HG02852 (cell line): ENCODE results near the gene MGMT.

ENCODE experiments used
- ATAC-seq: cut with Tn5 transposase; IDR thresholded peaks from one replicate; pipeline ENCODE4 v1.9.1; 2021; ENCODE audit warnings: mild to moderate bottlenecking, moderate library complexity; ENCODE audit not compliant: unreplicated experiment

The MGMT gene

DNA sequence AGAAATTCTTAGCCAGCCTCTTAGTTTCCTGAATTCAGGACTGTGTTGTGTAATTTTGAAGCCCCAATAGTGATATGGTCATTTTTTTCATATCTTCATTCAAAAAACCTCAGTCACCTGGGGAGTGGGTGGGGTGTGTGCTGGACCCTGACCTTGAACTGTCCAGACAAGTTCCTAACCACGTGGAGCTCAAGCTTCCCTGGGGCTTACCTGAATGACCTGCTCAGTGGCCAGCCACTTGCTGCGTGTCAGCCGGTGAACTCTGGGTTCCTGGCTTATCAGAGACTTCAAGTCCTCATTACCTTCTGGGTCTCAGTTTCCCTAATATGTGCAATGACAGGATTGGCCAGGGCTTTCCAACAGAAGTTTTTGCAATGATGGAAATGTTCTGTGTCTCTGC is 27.1 kb downstream of the MGMT start:
- ATAC-seq, result no peak

DNA sequence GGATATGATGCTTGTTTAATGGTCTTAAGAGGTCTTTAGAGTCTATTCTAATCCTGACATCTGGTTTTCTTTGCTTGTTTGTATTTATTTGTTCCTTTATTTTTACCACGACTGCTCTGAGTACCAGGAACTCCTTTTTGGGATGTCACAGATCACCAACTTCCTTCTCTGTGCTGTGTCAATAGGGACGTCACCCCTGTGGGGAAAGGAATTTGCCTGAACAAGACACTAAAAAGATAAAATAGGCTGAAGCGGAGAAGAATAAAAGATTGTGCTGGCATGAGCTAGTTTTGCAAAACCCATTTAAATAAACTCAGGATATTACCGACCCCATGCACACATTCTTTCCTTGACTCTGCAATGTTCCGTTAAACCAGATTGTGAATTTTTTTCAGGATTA is 27.7 kb downstream of the MGMT start:
- no peak for ATAC-seq

- ATAC-seq, result no peak
These were observed 28.2 kb downstream of the MGMT start for GRCh38 chr10:129495256-129495655.

GRCh38 chr10:129495698-129496097 is 28.7 kb downstream of the MGMT start:
- ATAC-seq, result no peak

- no peak for ATAC-seq
These were observed 30.0 kb downstream of the MGMT start for GRCh38 chr10:129497013-129497412.

GRCh38 chr10:129498680-129499079 is 31.6 kb downstream of the MGMT start:
- no peak for ATAC-seq

GRCh38 chr10:129500617-129501339 is 33.7 kb downstream of the MGMT start:
- ATAC-seq, result no peak

- ATAC-seq, result peak; percentile 97
These were observed 34.8 kb downstream of the MGMT start for GRCh38 chr10:129501652-129502436.

- no peak for ATAC-seq
These were observed 35.4 kb downstream of the MGMT start for GRCh38 chr10:129502448-129502847.

DNA sequence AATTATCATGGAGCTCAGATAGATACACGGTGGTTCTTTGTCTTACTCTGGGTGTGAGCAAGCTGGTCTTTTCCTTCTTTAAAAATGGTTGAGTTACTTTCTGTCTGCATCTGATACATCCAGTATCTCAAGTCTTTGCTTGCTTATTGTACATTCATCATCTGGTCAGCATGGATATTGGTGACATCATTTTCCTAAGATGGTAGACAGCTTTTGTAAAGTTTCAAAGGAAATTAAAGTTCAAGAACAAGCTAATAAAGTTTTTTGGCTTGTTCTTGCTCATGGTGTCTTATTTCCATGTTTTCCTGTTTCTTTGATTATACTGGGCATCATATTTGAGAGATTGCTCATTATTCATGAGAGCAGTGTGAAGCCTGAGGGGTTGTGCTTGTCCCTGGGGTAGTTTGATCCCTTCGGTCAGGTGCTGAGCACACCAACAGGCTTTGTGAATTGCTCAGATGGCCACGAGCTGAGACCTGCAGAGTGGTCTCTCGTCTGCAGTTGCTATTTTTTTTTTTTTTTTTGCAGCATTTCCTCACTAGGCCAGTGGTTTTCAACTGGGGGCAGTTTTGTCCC is 38.5 kb downstream of the MGMT start:
- ATAC-seq, result no peak

- no peak for ATAC-seq
These were observed 39.2 kb downstream of the MGMT start for GRCh38 chr10:129506101-129506797.

DNA sequence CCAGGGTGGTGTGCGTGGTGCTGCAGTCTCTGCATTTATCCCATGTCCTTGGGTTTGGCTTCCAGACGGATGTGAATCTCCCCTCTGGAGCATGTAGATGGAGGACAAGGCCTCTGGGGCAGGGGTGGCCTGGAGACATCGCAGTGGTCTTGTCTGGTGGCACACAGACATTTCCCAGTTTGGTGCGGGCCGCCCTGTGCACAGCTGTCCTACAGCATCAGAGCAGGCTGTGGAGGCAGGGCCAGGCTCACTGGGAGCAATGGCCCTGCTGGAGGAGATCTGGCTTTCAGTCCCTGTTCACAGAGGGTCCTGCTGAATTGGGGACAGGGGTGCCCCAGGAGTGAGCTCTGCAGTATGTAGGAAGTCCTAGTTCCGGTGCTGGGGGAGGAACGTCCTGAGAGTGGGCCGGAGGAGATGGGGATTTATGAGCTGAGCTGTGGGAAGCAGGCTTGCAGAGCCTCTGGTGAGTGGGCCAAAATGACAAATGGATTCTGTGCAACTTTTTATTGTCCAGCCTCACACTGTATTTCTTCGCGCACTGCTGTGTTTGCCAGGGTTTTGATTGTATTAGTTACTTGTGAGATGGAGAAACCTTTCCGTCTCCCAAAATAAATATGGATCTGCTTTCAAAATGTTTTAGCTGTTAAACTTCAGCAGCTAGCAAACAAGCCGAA is 40.3 kb downstream of the MGMT start:
- no peak for ATAC-seq

DNA sequence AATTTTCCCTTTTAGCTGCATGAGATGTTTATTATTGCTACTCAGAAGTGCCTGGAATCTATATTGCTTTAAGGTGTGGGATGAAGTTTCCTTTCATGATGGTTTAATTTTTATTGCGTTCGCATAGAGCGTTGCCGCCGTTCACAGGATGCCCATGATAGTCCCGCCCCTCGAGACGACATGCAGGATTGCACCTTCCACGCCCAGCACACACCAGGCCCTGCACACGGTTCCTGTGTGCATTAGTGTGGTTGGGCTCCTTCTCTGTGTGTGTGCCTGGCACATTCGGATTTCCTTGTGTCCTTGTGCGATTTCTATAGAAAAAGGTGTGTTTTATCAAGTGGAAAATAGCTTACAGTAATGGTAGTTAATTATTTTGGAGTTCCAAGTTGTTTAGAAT is 42.1 kb downstream of the MGMT start:
- ATAC-seq, result no peak

GRCh38 chr10:129509835-129510234 is 42.8 kb downstream of the MGMT start:
- no peak for ATAC-seq

DNA sequence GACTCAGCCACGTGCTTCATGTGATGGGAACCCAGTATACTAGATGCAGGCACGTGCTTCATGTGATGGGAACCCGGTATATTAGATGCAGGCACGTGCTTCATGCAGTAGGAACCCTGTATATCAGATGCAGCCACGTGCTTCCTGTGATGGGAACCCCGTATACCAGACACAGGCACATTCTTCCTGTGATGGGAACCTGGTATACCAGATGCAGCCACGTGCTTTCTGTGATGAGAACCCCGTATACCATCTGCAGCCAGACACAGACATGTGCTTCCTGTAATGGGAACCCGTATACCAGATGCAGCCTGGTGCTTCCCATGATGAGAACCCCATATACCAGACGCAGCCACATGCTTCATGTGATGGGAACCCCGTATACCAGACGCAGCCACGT is 44.0 kb downstream of the MGMT start:
- no peak for ATAC-seq

DNA sequence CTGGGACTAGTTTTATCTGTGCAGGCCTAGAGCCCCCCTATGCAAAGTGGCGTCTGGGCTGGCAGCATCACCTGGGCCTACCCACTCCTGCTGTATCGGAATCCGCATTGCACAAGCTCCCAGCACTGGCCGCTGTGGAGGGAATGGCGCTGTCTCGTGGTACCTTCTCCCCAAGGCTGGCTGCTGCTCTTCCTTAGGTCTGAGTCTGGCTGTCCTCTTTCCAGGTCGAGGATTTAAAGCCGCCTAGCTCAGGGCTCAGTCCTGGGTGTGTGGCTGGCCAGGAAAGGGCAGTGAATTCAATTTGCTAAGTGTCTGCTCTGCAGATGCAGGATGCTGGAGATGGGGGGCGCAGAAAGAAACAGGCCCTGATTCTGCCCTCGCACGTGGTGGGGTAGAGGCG is 44.7 kb downstream of the MGMT start:
- ATAC-seq, result no peak

DNA sequence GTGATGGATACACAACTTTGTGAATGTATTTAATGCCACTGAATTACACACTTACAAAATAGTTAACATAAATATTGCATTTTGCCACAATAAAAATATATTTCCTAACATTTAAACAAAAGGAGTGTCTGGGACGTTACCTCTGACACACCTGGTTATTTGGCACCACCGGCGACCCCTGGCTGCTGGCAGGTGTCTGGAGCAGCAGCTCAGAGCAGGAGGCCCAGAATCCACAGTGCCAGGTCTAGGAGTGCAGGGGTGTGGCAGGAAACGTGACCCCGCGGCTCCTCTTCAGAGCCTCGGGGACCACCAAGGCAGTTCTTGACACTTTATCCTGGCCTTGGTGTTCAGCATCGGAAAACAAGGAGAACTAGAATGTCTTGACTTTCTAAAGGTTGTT is 46.3 kb downstream of the MGMT start:
- no peak for ATAC-seq

DNA sequence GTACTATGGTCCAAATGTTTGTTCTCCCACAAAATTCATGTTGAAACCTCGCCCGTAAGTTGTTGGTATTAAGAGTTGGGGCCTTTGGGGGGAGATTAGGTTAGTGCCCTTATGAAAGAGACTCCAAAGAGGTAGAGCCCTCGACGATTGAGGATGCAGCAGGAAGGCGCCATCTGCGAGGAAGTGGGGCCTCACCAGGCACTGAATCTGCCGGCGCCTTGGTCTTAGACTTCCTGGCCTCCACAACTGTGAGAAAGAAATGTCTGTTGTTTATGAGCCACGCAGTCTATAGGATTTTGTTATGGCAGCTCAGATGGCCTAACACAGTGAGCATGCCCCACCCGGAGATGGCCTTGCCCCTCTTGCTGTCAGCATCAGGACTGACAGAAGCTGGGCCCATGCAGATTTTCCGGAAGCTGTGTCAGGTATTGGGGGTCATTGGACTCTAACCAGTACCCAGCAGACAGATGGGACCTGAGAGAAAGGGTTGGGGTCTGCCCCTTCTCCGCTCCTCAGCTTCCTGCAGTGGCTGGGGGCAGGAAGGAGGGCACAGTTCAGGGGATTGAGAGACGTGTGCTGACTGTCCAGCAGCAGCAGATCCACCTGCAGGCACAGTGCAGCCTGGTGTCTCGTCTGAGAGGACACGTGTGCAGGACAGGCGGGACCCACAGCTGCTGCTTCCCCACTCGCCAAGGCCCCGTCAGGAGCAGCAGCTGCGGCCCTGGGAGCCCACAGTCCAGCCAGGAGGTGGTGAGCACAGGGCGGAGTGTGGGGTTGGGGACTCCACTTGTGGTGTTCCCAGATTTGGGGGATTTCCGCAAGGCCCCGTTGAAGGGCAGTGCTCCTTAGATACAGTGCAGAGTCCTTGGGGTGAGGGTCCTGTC is 47.8 kb downstream of the MGMT start:
- no peak for ATAC-seq

GRCh38 chr10:129516846-129517679 is 50.0 kb downstream of the MGMT start:
- ATAC-seq, result no peak
